Skin epidermis (tissue), 12 donors: Measurements from ENCODE around the gene ZNF711.
"Not testable (repeated sequence)": the region's sequence is repeated elsewhere in the genome, so short reads cannot be mapped to it uniquely, and the experiment has no call there.

Experiments used
- H3K27ac ChIP-seq, 21 experiments: fragments of 200-600 bp; sonication (generic) in 11 of 21; one replicate each; pipeline ENCODE4 v1.5.0; 2020; ENCODE audit warnings: mild to moderate bottlenecking in 3 of 21, inconsistent platforms in 2 of 21, moderate library complexity in 2 of 21
- H3K4me3 ChIP-seq, 7 experiments: fragments of 200-600 bp; sonication (generic) in 2 of 7; one replicate each; pipeline ENCODE4 v1.5.0; 2020; ENCODE audit warnings: inconsistent platforms in 2 of 7, mild to moderate bottlenecking in 2 of 7, moderate library complexity in 1 of 7

ZNF711 gene

GRCh38 chrX:85243761-85244449 lies at the start of gene ZNF711, which contains the start of gene SATL1:
ZNF711 (plus strand) TSS chrX:85243991; CDS start chrX:85247573, 3,582 bp downstream.
SATL1 (minus strand) TSS chrX:85243779; CDS start chrX:85108968, 134,811 bp downstream.
- Histone ChIP-seq H3K4me3 (peak within 1 kb of the TSS; percentile 30 to 57 (median 43)), H3K27ac (peak within 1 kb of the TSS in 6 of 21 experiments; percentile 17 to 65 (median 45))

GRCh38 chrX:85196319-85196718 lies 47.5 kb upstream of the ZNF711 start:
- H3K4me3 ChIP-seq, result no peak overlapping the region
- no peak overlapping the region for H3K27ac ChIP-seq

- Histone ChIP-seq H3K4me3 (no peak overlapping the region), H3K27ac (no peak overlapping the region)
Observed at GRCh38 chrX:85203461-85203970, 40.3 kb upstream of the ZNF711 start.

- Histone ChIP-seq H3K27ac (no peak overlapping the region), H3K4me3 (no peak overlapping the region)
Observed at GRCh38 chrX:85213792-85214530, 29.8 kb upstream of the ZNF711 start.

- H3K4me3 ChIP-seq, result no peak overlapping the region
- no peak overlapping the region for H3K27ac ChIP-seq
Observed at GRCh38 chrX:85215946-85216345, 27.8 kb upstream of the ZNF711 start.

GRCh38 chrX:85221361-85221760 lies 22.4 kb upstream of the ZNF711 start:
- Histone ChIP-seq H3K27ac (no peak overlapping the region), H3K4me3 (no peak overlapping the region)

- Histone ChIP-seq H3K27ac (no peak overlapping the region), H3K4me3 (no peak overlapping the region)
Observed at GRCh38 chrX:85223359-85223758, 20.4 kb upstream of the ZNF711 start.

- Histone ChIP-seq H3K27ac (no peak overlapping the region), H3K4me3 (peak overlapping the region in 2 of 7 experiments; percentile 36 to 57)
Observed at GRCh38 chrX:85243155-85243554, 636 bp upstream of the ZNF711 start.

- Histone ChIP-seq H3K4me3 (peak overlapping the region; percentile 30 to 57 (median 43)), H3K27ac (peak overlapping the region in 6 of 21 experiments; percentile 17 to 65 (median 45))
Observed at GRCh38 chrX:85244450-85245211, 840 bp downstream of the ZNF711 start.

- not testable (repeated sequence) for H3K27ac ChIP-seq, H3K4me3 ChIP-seq
Observed at GRCh38 chrX:85285286-85285685, 41.5 kb downstream of the ZNF711 start.

- no peak overlapping the region for H3K4me3 ChIP-seq
Observed at GRCh38 chrX:85288992-85289723, 45.4 kb downstream of the ZNF711 start.

GRCh38 chrX:85303544-85303943 lies 59.8 kb downstream of the ZNF711 start:
- Histone ChIP-seq H3K4me3 (no peak overlapping the region), H3K27ac (no peak overlapping the region)

More at GRCh38 chrX:85288992-85289723, 45.4 kb downstream of the ZNF711 start:
- H3K27ac ChIP-seq, result no peak overlapping the region

- Histone ChIP-seq H3K27ac (no peak overlapping the region), H3K4me3 (no peak overlapping the region)
Observed at GRCh38 chrX:85309717-85310116, 65.9 kb downstream of the ZNF711 start.

GRCh38 chrX:85311348-85311747 lies 67.6 kb downstream of the ZNF711 start:
- H3K4me3 ChIP-seq, H3K27ac ChIP-seq: not testable (repeated sequence)
